ENCODE measurements around the gene ITCH.

DNA sequence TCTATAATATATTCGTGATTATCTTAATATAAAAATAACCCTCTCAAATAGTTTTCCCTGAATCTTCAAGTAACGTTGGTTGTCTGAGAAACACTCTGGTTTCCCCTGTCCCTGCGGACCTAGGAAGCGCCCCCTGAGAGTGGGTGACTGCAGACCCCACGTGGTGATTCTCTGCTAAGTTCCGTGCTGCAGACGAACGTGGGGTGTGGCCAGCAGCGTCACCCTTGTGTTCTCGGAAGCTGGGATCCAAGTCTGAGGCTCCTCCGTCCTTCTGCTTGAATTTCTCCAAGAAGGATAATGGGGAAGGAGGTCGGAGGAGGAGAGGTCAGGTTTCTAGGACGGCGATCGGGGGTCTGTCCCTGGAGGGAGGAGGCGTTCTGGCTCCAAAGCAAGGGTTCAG, 178.8 kb downstream of the ITCH start:
- no peak for TF ChIP-seq ZNF184 (tag by site-specific recombination; IDR thresholded peaks at IDR 0.05)
- TF ChIP-seq, protein P1, sequence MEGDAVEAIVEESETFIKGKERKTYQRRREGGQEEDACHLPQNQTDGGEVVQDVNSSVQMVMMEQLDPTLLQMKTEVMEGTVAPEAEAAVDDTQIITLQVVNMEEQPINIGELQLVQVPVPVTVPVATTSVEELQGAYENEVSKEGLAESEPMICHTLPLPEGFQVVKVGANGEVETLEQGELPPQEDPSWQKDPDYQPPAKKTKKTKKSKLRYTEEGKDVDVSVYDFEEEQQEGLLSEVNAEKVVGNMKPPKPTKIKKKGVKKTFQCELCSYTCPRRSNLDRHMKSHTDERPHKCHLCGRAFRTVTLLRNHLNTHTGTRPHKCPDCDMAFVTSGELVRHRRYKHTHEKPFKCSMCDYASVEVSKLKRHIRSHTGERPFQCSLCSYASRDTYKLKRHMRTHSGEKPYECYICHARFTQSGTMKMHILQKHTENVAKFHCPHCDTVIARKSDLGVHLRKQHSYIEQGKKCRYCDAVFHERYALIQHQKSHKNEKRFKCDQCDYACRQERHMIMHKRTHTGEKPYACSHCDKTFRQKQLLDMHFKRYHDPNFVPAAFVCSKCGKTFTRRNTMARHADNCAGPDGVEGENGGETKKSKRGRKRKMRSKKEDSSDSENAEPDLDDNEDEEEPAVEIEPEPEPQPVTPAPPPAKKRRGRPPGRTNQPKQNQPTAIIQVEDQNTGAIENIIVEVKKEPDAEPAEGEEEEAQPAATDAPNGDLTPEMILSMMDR (tag by site-specific recombination; IDR thresholded peaks at IDR 0.05): no peak
- TF ChIP-seq ZNF670 (tag by site-specific recombination; IDR thresholded peaks at IDR 0.05; ENCODE audit: low read depth): no peak
- TF ChIP-seq, protein P2, sequence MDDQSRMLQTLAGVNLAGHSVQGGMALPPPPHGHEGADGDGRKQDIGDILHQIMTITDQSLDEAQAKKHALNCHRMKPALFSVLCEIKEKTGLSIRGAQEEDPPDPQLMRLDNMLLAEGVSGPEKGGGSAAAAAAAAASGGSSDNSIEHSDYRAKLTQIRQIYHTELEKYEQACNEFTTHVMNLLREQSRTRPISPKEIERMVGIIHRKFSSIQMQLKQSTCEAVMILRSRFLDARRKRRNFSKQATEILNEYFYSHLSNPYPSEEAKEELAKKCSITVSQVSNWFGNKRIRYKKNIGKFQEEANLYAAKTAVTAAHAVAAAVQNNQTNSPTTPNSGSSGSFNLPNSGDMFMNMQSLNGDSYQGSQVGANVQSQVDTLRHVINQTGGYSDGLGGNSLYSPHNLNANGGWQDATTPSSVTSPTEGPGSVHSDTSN (CRISPR knock-in tag; IDR thresholded peaks at IDR 0.05): no peak
- TF ChIP-seq, protein P3, sequence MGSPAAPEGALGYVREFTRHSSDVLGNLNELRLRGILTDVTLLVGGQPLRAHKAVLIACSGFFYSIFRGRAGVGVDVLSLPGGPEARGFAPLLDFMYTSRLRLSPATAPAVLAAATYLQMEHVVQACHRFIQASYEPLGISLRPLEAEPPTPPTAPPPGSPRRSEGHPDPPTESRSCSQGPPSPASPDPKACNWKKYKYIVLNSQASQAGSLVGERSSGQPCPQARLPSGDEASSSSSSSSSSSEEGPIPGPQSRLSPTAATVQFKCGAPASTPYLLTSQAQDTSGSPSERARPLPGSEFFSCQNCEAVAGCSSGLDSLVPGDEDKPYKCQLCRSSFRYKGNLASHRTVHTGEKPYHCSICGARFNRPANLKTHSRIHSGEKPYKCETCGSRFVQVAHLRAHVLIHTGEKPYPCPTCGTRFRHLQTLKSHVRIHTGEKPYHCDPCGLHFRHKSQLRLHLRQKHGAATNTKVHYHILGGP (tag by site-specific recombination; IDR thresholded peaks at IDR 0.05): no peak
- TF ChIP-seq, protein P4, sequence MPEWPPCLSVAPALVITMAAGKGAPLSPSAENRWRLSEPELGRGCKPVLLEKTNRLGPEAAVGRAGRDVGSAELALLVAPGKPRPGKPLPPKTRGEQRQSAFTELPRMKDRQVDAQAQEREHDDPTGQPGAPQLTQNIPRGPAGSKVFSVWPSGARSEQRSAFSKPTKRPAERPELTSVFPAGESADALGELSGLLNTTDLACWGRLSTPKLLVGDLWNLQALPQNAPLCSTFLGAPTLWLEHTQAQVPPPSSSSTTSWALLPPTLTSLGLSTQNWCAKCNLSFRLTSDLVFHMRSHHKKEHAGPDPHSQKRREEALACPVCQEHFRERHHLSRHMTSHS (tag by site-specific recombination; IDR thresholded peaks at IDR 0.05): no peak
- no peak for TF ChIP-seq ZNF560 (tag by site-specific recombination; IDR thresholded peaks at IDR 0.05; ENCODE audit: borderline replicate concordance)
- TF ChIP-seq, protein P5, sequence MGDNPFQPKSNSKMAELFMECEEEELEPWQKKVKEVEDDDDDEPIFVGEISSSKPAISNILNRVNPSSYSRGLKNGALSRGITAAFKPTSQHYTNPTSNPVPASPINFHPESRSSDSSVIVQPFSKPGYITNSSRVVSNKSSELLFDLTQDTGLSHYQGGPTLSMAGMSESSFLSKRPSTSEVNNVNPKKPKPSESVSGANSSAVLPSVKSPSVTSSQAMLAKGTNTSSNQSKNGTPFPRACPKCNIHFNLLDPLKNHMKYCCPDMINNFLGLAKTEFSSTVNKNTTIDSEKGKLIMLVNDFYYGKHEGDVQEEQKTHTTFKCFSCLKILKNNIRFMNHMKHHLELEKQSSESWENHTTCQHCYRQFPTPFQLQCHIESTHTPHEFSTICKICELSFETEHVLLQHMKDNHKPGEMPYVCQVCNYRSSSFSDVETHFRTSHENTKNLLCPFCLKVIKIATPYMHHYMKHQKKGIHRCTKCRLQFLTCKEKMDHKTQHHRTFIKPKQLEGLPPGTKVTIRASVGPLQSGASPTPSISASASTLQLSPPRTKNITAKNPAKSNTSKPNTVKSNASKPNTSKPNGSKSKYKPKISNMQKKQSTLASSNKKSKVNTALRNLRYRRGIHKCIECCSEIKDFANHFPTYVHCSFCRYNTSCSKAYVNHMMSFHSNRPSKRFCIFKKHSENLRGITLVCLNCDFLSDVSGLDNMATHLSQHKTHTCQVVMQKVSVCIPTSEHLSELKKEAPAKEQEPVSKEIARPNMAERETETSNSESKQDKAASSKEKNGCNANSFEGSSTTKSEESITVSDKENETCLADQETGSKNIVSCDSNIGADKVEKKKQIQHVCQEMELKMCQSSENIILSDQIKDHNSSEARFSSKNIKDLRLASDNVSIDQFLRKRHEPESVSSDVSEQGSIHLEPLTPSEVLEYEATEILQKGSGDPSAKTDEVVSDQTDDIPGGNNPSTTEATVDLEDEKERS (tag by site-specific recombination; IDR thresholded peaks at IDR 0.05): no peak
- no peak for TF ChIP-seq KLF16 (tag by site-specific recombination; IDR thresholded peaks at IDR 0.05)
- no peak for TF ChIP-seq ZNF785 (tag by site-specific recombination; IDR thresholded peaks at IDR 0.05)
- no peak for TF ChIP-seq ZNF274 (IDR thresholded peaks at IDR 0.05; ENCODE audit: low read length)
- TF ChIP-seq ZNF274 (tag by site-specific recombination; IDR thresholded peaks at IDR 0.05; ENCODE audit: borderline replicate concordance): no peak
- TF ChIP-seq ZNF140 (tag by site-specific recombination; IDR thresholded peaks at IDR 0.05): no peak
- TF ChIP-seq, protein P6, sequence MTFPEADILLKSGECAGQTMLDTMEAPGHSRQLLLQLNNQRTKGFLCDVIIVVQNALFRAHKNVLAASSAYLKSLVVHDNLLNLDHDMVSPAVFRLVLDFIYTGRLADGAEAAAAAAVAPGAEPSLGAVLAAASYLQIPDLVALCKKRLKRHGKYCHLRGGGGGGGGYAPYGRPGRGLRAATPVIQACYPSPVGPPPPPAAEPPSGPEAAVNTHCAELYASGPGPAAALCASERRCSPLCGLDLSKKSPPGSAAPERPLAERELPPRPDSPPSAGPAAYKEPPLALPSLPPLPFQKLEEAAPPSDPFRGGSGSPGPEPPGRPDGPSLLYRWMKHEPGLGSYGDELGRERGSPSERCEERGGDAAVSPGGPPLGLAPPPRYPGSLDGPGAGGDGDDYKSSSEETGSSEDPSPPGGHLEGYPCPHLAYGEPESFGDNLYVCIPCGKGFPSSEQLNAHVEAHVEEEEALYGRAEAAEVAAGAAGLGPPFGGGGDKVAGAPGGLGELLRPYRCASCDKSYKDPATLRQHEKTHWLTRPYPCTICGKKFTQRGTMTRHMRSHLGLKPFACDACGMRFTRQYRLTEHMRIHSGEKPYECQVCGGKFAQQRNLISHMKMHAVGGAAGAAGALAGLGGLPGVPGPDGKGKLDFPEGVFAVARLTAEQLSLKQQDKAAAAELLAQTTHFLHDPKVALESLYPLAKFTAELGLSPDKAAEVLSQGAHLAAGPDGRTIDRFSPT (tag by site-specific recombination; IDR thresholded peaks at IDR 0.05): no peak
